ENCODE measurements around the gene ZNF354C. TPM values are rescaled to one million over a fixed set of nuclear protein-coding genes. Genes with fewer than 3 reads are reported as not detected.

Gene ZNF354C
- total and polyA plus RNA-seq, 2 of the 13 experiments (the other 11 are each of a cell fraction or from before 2014, with no cell fraction given): 0.02 TPM; not detected in 1

DNA sequence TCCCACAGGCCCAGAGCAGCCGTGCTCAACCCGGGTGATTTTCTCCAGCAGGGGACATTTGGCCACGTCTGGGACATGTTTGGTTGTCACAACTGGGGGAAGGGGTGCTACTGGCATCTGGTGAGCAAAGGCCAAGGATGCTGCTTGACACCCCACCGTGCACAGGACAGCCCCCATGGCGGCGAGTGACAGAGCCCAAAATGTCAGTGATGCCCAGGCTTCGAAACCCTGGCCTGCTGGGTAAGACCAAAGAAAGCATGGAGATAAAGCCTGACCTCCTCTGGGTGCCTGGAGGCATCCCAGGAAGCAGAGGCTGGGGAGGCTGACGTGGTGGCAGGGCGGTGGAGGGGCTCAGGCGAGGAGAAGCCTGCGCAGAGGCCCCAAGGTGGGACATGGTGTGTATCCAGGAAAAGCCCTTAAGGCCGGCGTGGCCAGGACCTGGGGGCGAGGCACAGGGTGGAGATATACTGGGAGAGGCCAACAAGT is 66.4 kb downstream of the ZNF354C start (continued):
- TF ChIP-seq, protein P1, sequence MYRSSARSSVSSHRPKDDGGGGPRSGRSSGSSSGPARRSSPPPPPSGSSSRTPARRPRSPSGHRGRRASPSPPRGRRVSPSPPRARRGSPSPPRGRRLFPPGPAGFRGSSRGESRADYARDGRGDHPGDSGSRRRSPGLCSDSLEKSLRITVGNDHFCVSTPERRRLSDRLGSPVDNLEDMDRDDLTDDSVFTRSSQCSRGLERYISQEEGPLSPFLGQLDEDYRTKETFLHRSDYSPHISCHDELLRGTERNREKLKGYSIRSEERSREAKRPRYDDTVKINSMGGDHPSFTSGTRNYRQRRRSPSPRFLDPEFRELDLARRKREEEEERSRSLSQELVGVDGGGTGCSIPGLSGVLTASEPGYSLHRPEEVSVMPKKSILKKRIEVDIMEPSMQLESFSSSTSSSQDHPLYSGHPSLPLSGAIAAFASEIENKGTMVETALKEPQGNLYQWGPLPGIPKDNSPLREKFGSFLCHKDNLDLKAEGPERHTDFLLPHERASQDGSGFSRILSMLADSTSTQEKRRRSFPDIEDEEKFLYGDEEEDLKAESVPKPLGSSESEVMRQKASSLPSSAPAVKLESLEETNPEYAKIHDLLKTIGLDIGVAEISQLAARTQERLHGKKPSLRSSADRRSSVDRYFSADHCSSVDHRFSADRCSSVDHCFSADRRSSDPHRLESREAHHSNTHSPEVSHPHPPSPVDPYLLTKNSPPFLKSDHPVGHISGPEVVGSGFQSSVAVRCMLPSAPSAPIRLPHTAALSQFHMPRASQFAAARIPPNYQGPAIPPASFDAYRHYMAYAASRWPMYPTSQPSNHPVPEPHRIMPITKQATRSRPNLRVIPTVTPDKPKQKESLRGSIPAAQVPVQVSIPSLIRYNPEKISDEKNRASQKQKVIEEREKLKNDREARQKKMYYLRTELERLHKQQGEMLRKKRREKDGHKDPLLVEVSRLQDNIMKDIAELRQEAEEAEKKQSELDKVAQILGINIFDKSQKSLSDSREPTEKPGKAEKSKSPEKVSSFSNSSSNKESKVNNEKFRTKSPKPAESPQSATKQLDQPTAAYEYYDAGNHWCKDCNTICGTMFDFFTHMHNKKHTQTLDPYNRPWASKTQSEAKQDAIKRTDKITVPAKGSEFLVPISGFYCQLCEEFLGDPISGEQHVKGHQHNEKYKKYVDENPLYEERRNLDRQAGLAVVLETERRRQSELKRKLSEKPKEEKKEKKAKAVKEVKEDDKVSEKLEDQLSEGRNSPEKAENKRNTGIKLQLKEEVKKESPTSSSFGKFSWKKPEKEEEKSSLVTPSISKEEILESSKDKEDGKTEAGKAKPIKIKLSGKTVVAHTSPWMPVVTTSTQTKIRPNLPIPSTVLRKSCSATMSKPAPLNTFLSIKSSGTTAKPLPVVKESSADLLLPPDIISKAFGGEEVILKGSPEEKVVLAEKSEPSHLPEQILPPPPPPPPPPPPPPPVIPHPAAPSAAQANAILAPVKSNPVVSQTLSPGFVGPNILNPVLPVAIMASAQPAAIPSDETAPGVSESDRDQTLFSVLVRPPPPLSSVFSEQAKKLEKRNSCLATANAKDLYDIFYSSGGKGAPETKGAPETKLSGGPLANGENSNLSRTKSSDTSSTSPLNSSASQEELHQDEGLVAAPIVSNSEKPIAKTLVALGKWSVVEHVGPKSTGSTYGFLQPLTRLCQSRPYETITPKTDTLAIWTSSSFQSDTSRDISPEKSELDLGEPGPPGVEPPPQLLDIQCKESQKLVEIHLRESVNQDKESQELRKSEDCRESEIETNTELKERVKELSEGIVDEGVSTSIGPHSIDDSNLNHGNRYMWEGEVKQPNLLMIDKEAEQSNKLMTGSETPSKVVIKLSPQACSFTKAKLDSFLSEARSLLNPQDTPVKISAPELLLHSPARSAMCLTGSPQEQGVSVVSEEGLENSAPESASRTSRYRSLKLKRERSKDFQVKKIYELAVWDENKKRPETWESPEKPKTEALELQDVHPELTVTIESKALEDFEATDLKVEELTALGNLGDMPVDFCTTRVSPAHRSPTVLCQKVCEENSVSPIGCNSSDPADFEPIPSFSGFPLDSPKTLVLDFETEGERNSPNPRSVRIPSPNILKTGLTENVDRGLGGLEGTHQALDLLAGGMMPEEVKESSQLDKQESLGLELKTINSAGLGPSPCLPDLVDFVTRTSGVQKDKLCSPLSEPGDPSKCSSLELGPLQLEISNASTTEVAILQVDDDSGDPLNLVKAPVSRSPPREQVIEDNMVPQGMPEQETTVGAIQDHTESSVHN (CRISPR knock-in tag; IDR thresholded peaks at IDR 0.05): no peak
- no peak for TF ChIP-seq YEATS2 (CRISPR knock-in tag; IDR thresholded peaks at IDR 0.05; ENCODE audit: borderline replicate concordance)

DNA sequence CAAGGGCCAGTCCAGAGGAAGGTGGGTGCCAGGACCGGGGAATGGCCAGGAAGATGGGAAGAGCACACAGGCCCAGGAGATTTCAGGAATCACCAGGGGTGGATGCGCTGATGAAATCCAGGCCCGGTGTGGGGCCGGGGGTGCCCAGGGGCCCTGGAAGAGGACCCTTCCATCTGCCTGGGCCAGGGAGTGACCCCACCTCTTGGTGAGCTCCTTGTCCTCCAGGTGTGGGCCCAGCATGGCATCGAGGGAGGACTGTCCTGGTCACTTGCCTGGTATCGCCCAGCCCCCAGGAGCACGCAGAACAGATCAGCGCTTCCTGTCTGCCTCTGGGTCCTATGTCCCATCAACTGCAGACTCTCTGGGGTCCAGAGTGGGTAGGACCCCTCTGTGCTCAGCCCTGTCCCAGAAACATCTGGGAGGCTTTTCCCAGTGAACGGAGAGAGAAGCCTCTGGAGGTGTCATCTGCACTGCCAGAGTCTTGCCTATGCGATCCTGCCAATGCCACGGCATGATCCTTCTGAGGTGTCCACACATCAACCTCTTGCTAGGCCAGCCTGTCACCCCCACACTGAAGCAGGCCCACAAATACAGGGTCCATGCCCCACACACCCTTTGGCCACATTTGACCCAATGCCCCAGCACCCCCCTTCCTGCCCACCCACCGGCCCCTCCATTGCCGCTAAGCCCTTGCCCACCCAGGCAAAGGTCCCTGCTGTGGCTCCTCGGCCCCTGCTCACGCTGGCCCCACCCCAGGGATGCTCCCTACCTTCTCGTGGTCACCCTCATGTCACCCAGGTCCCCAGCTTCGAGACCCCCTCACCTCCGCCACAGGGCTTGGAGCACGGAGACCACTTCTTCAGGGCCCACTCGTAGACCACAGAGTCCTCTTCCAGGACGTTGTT is 67.2 kb downstream of the ZNF354C start:
- CTCF ChIA-PET (ENCODE audit: low intra/inter-chr PET ratio, low total read pairs): no interaction called here
- no peaks in the 10 kb centered on the region for H3K27me3 ChIP-seq (ENCODE audit: control insufficient read depth in 1 of 2, insufficient read depth in 2 of 2, low read length in 2 of 2)
- no TSS peak for BruUV-seq (replicated peaks)
- in situ Hi-C loops (cut with HindIII; ENCODE audit: extremely low pct_ligation_motif_present, low pct_unique_long_range_greater_than_20kb) (no loop called here), intact Hi-C loops (cut with micrococcal nuclease; ENCODE audit: unreplicated experiment) (no loop called here)
- no peak overlapping the region for H3K4me2 ChIP-seq (ENCODE audit: low read depth, low read length)
- no peaks in the 10 kb centered on the region for H3K4me1 ChIP-seq (ENCODE audit: insufficient read depth, low read length)
- WGBS (ENCODE audit: low lambda C conversion rate): 62% methylated on average over 15 of the region's 21 CpGs
- no peaks in the 10 kb centered on the region for H3K36me3 ChIP-seq (replicated peaks in 1 of 2; ENCODE audit: control insufficient read depth in 1 of 2, insufficient read depth in 2 of 2, low read length in 2 of 2)
- ATAC-seq: no peak
- no peaks in the 10 kb centered on the region for H3K9me3 ChIP-seq (ENCODE audit: low read length)
- H4K20me1 ChIP-seq (ENCODE audit: insufficient read depth, low read length): no peaks in the 10 kb centered on the region
- TF ChIP-seq ATF7 (IDR thresholded peaks at IDR 0.05) (no peak), ATF7 (CRISPR knock-in tag; IDR thresholded peaks at IDR 0.05) (no peak), ZNF670 (CRISPR knock-in tag; IDR thresholded peaks at IDR 0.05; ENCODE audit: borderline replicate concordance) (no peak), ZNF431 (CRISPR knock-in tag; IDR thresholded peaks at IDR 0.05; ENCODE audit: borderline replicate concordance, low read depth) (no peak), SNAI1 (CRISPR knock-in tag; IDR thresholded peaks at IDR 0.05; ENCODE audit: borderline replicate concordance) (no peak)
- no peak overlapping the region for H3K9ac ChIP-seq (ENCODE audit: insufficient read depth, low read depth, low read length)
- no peaks in the 10 kb centered on the region for H3K79me2 ChIP-seq (ENCODE audit: insufficient read depth, low read length)
- no peak overlapping the region for H2AFZ ChIP-seq (ENCODE audit: low read length)
- POLR2A ChIA-PET: no interaction called here
- H3K4me3 ChIP-seq (replicated peaks in 1 of 3; ENCODE audit: insufficient read depth in 1 of 3, low read depth in 2 of 3, low read length in 3 of 3): no peak overlapping the region
- H3K27ac ChIP-seq (ENCODE audit: extremely low read length, insufficient read depth, low read length): no peak overlapping the region
- no peak for DNase-seq (ENCODE audit: low spot score)
- FAIRE-seq: no peak

Measured in HepG2 (cell line).